Small intestine (tissue), 7 donors: Measurements from ENCODE around the gene ERFE. TPM values are rescaled to one million over a fixed set of nuclear protein-coding genes. Genes with fewer than 3 reads are reported as not detected.
A peak's percentile ranks its signal among the peaks of the same experiment; 100 is the strongest.

Experiments
- DNase-seq, 2 donors: peaks; one replicate each; pipeline versions ENCODE4 v3.0.0 to v3.0.0-alpha.2; 2013
- FAIRE-seq: peaks from 2 replicates; lab custom pipeline; 2012; peaks lifted over from hg19 to GRCh38; lab: Jason Lieb, UNC
- H3K27ac ChIP-seq, 3 donors: one replicate each; pipeline ENCODE4 v1.5.1; 2013; ENCODE audit warnings: low read length in 2 of 3, mild to moderate bottlenecking in 2 of 3, control low read depth in 1 of 3, inconsistent platforms in 1 of 3, low read depth in 1 of 3, moderate library complexity in 1 of 3
- H3K27me3 ChIP-seq, 3 donors: one replicate each; pipeline ENCODE4 v1.6.1; 2013; ENCODE audit warnings: low read length in 3 of 3, inconsistent platforms in 1 of 3; ENCODE audit not compliant: control insufficient read depth in 3 of 3, insufficient read depth in 3 of 3
- H3K36me3 ChIP-seq, 3 donors: one replicate each; pipeline ENCODE4 v1.6.1; 2013; ENCODE audit warnings: low read length in 3 of 3, inconsistent platforms in 1 of 3, low read depth in 1 of 3, mild to moderate bottlenecking in 1 of 3, moderate library complexity in 1 of 3; ENCODE audit not compliant: control insufficient read depth in 3 of 3, insufficient read depth in 2 of 3
- H3K4me1 ChIP-seq, 3 donors: one replicate each; pipeline ENCODE4 v1.6.1; 2013; ENCODE audit warnings: low read length in 2 of 3, inconsistent platforms in 1 of 3, low read depth in 1 of 3, mild to moderate bottlenecking in 1 of 3, moderate library complexity in 1 of 3; ENCODE audit not compliant: control insufficient read depth in 3 of 3, insufficient read depth in 2 of 3
- H3K4me3 ChIP-seq, 3 donors: one replicate each; pipeline ENCODE4 v1.5.1; 2013; ENCODE audit warnings: low read length in 3 of 3, control low read depth in 1 of 3, inconsistent platforms in 1 of 3, low read depth in 1 of 3, mild to moderate bottlenecking in 1 of 3, moderate library complexity in 1 of 3
- H3K9me3 ChIP-seq, 2 donors: one replicate each; pipeline ENCODE4 v1.6.1; 2013; ENCODE audit warnings: low read depth in 1 of 2, low read length in 1 of 2; ENCODE audit not compliant: control insufficient read depth in 2 of 2, insufficient read depth in 1 of 2
- WGBS, 3 donors: extraction: QIAGEN DNeasy Blood & Tissue Kit; methylation state at CpG; one replicate each; pipeline ENCODE4 v1.1.7; 2013; 5-methylcytosine and 5-hydroxymethylcytosine counted together
- polyA plus RNA-seq, 4 donors: library from polyadenylated mRNA; stranded (reverse) in 3 of 4; unstranded in 1 of 4; fragments of 200-250 nt in 3 of 4; fragments of 120-200 nt in 1 of 4; gene quantifications; one replicate each; pipeline versions ENCODE4 v1.2.1 to v1.2.3, GENCODE V29; 2013
- donor health status: healthy with polysubstance abuse.
- donor health status: control.
- donor health status: control.
- donor health status: Bipolar disorder and iron deficiency.
- donor health status: healthy.

The ERFE gene
- polyA plus RNA-seq, 4 donors, result 0.92 to 1.8 TPM; not detected in 2

DNA sequence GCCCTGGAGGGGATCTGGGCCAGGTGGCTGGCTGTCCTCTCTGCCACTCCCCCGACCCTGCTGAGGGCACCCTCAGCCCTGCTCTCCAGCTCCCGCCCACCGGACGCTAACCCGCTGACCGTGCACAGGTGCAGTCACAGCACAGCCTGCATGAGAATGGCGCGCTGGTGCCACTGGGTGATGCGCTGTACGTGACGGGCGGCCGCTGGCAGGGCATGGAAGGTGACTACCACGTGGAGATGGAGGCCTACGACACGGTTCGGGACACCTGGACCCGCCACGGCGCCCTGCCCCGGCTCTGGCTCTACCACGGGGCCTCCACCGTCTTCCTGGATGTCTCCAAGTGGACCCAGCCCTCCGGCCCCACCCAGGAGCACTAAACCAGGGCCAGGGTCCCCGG lies 8.1 kb upstream of the ERFE start:
- no peak overlapping the region for H3K27ac ChIP-seq
- H3K36me3 ChIP-seq, result no peaks in the 10 kb centered on the region
- no peak for FAIRE-seq
- WGBS, 3 donors, result 91% methylated on average over 21 to 25 of the region's 25 CpGs
- H3K4me3 ChIP-seq, result no peak overlapping the region
- no peak for DNase-seq
- no peaks in the 10 kb centered on the region for H3K9me3 ChIP-seq
- no peaks in the 10 kb centered on the region for H3K27me3 ChIP-seq
- H3K4me1 ChIP-seq, result no peaks in the 10 kb centered on the region

DNA sequence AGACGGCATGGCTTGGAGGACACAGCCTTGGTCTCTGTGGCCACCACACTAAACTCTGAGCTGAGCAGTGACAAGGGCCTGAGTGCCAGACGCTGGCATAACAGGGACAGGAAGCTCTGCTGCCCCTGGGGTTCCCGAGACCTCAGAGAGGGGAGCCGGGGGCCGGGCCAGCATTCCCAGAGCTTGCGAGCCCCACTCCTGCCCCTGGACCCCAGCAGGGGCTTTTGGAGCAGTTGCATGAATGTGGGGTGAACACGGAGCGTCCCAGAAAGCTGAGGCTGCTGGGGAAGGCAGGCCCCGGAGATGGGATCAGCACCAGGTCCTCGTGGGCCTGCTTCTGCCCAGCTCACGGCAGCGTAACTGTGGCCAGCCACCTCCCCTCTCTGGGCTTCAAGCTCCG lies 7.6 kb upstream of the ERFE start:
- no peaks in the 10 kb centered on the region for H3K9me3 ChIP-seq
- no peaks in the 10 kb centered on the region for H3K4me1 ChIP-seq
- no peak overlapping the region for H3K4me3 ChIP-seq
- H3K27me3 ChIP-seq, result no peaks in the 10 kb centered on the region
- no peak for DNase-seq
- H3K27ac ChIP-seq, result no peak overlapping the region
- no peak for FAIRE-seq
- WGBS, 3 donors, result 87 to 94% (median 89%) methylated on average over 13 of the region's 13 CpGs
- H3K36me3 ChIP-seq, result no peaks in the 10 kb centered on the region

DNA sequence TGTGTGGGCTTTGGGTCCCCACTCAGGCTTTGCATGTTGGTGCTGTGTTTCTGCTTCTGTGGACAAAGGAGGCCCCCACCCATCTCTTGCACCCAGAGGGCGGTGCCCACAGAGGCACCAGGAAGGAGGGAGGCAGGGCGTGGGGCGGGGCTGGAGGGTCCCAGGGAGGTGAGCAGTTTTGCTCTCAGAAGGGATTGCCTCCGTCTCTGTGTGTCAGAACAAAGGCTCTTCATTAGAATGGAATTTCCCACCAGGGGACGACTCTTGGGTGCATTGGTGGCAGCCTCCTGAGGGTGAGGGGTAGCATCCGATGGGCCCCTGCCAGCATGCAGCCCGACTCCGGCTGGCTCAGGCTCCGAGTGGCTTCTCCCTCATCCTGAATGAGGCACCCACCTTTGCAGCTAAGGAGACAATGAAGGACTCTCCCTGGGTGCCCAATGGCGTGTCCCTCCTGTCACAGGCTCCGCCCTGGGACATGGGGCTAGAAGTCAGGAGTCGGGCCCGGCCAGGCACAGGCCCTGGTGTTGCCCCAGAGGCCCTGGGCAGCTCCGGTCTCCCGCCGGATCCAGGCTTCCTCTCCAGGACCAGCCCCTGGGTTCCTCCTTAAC lies 7.0 kb upstream of the ERFE start:
- peak overlapping the region in 1 of 3 donors; percentile 19 for H3K27ac ChIP-seq

DNA sequence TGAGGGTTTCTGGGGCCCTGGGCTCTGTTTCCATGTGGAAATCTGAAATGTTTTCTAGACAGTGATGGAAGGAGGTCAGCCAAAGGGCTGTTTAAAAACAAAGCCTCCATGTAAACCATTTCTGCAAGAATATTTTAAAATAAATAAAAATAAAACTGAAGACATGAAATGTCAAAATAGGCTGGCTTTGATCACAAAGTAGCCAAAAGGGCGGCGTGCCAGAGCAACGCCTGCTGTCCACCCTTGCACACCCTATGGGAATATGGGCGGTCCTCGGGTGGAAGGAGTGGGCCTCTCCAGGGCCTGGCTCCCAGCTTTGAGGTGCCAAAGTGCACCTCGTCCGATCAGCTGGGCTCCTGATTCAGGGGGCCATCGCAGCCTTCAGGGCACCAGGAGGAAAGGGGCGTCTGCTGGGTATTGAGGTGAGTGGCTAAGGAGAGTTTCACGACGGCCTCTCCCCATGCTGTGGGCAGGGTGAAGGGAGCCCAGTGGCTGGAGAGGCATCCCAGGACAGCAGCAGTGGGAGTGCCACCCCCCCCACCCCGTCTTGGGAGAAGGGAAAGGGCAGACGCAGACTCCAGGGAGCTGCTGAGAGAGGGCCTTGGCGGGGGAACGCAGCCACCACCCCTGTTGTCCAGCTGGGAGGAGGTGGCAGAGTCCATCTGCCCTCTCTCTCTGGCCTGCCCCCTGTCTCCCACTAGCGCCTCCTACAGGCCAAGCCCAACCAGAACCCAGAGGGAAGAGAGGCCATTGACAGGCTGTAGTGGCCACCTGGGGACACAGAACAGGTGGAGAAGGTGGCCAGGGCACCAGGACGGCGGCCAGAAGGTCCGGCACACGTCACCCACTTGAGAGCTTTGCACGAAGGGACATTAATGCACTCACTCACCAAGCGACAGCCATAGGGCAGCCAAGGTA lies 5.7 kb upstream of the ERFE start:
- no peak for FAIRE-seq
- WGBS, 3 donors, result 72 to 80% (median 80%) methylated on average over 20 to 22 of the region's 22 CpGs
- H3K27ac ChIP-seq, result peak overlapping the region in 1 of 3 donors; percentile 45
- DNase-seq, result no peak
- no peaks in the 10 kb centered on the region for H3K4me1 ChIP-seq
- peaks cover 0 to under 1% (median 0%) of the 10 kb centered on the region in 3 donors for H3K27me3 ChIP-seq
- H3K4me3 ChIP-seq, result no peak overlapping the region
- H3K36me3 ChIP-seq, result no peaks in the 10 kb centered on the region
- H3K9me3 ChIP-seq, result no peaks in the 10 kb centered on the region

More for the DNA sequence above, 7.0 kb upstream of the ERFE start:
- FAIRE-seq (no peak), DNase-seq (no peak)
- no peak overlapping the region for H3K4me3 ChIP-seq
- WGBS, 3 donors, result 83 to 91% (median 83%) methylated on average over 12 to 16 of the region's 16 CpGs
- no peaks in the 10 kb centered on the region for H3K27me3 ChIP-seq
- no peaks in the 10 kb centered on the region for H3K36me3 ChIP-seq
- H3K9me3 ChIP-seq, result no peaks in the 10 kb centered on the region
- H3K4me1 ChIP-seq, result no peaks in the 10 kb centered on the region

DNA sequence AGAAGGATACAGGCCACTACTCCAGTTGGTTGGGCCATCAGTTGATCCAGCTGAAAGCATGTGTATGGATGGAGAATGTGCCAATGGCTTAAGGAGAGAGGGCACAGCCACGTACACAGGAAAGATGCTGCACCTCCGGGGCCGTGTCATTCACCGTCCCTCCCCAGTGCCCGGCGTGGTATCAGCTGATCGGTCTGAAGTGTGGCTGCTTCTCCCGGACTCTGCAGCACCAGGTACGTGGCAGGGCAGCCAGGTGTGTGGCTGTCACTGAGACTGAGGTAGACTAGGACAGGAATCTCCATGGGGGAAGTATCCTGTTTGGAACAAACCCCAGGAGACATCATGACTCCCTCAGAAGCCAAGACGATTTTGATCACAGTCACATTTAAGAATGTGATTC lies 4.2 kb upstream of the ERFE start:
- Histone ChIP-seq H3K4me3 (no peak overlapping the region), H3K9me3 (no peaks in the 10 kb centered on the region), H3K27ac (no peak overlapping the region), H3K4me1 (peaks cover 0 to 3% (median 0%) of the 10 kb centered on the region in 3 donors), H3K27me3 (peaks cover 0 to 10% (median 3%) of the 10 kb centered on the region in 3 donors), H3K36me3 (no peaks in the 10 kb centered on the region)
- no peak for DNase-seq
- FAIRE-seq, result no peak
- 92 to 94% (median 92%) methylated on average over 10 of the region's 10 CpGs for WGBS, 3 donors

DNA sequence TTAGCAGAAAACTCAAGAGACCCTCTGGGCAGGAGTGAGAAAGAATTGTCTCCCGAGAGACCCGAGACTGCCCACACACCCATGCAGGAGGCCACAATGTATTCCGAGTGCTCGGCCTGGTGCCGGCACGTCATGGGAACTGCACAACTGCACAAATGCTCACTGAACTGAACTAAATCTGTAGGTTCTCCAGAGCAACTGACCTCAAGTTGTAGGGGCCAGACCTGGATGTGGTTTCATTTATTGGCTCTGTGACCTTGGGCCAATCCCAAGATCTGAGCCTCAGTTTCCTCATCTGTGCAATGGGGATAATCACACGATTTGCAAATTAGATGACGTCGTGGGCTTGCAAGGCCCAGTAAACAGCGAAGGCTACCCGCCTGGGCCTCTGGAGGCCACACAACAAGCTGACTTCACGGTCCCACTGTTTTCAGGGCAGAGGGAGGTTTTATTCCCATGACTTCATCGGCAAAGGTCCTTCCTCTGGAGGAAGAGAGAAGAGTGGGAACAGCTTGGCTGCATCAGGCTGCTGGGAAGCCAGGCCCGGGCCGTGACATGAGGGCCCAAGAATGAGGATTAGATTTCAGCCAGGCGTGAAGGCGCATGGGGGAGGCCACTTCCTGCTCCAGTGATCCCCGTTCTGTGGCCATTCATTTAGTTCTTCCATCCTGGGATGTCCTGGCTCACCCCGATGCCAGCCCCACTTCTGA lies 3.6 kb upstream of the ERFE start:
- Histone ChIP-seq H3K4me3 (no peak overlapping the region), H3K36me3 (no peaks in the 10 kb centered on the region), H3K27me3 (peaks cover 0 to 17% (median 3%) of the 10 kb centered on the region in 3 donors), H3K27ac (peak overlapping the region in 1 of 3 donors; percentile 76), H3K9me3 (no peaks in the 10 kb centered on the region), H3K4me1 (peaks cover 0 to 3% (median 0%) of the 10 kb centered on the region in 3 donors)
- DNase-seq (no peak), FAIRE-seq (no peak)
- 76 to 91% (median 91%) methylated on average over 19 of the region's 19 CpGs for WGBS, 3 donors

DNA sequence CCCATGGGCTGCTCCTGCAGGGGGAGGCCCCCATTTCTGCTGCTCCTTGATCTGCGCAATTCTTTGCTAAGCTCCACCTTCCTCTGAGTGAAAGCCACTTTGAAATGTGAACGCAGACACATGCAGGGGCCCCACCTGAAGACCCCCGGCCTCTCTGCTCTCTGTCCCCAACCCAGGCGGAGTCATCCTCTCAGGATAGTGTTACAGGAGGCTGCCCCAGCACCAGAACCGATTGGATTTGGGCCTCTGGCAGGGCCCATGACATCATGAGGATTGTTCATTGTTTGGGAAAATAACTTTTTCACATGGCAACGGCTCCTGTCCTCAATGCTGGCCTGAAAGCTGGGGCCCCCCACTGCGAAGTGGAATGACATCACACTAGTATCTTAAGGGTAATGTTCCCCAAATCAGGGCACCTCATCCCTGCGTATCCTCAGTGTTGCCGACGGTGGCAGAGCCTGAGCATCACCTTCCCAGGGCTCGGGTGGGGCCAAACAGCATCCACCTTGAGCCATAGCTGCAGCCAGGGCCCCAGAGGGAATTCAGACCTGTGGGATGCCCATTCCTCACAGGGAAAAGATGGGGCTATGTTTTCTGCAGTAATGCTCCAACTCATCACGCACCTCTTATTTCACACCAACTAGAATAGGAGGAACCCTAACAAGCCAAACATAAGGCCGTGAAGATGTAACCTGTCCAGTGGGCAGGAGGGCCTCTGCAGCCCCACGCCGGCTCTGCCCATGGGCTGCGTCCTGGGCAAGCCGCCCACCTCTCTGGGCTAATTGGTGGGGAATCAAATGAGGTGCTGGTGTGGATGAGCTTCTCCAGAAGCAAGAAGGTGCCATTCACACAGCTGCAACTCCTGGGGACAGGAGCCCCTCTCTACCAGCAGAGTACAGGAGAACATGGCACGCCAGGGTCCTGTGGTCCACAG lies 2.7 kb upstream of the ERFE start:
- peak overlapping the region in 1 of 3 donors; percentile 76 for H3K27ac ChIP-seq
- peaks cover 0 to 3% (median 0%) of the 10 kb centered on the region in 3 donors for H3K4me1 ChIP-seq
- H3K4me3 ChIP-seq, result no peak overlapping the region
- WGBS, 3 donors, result 82 to 88% (median 84%) methylated on average over 18 of the region's 18 CpGs
- H3K36me3 ChIP-seq, result no peaks in the 10 kb centered on the region
- peaks cover 0 to 24% (median 3%) of the 10 kb centered on the region in 3 donors for H3K27me3 ChIP-seq
- no peaks in the 10 kb centered on the region for H3K9me3 ChIP-seq
- DNase-seq (no peak), FAIRE-seq (no peak)
